HG03175 (cell line): ENCODE data around the gene SMC1B.
"Not testable (repeated sequence)": the region's sequence is repeated elsewhere in the genome, so short reads cannot be mapped to it uniquely, and the experiment has no call there.

ENCODE experiments used
- ATAC-seq: cut with Tn5 transposase; IDR thresholded peaks from one replicate; pipeline ENCODE4 v1.9.1; 2021; ENCODE audit warnings: mild to moderate bottlenecking, moderate library complexity; ENCODE audit not compliant: unreplicated experiment

SMC1B gene

DNA sequence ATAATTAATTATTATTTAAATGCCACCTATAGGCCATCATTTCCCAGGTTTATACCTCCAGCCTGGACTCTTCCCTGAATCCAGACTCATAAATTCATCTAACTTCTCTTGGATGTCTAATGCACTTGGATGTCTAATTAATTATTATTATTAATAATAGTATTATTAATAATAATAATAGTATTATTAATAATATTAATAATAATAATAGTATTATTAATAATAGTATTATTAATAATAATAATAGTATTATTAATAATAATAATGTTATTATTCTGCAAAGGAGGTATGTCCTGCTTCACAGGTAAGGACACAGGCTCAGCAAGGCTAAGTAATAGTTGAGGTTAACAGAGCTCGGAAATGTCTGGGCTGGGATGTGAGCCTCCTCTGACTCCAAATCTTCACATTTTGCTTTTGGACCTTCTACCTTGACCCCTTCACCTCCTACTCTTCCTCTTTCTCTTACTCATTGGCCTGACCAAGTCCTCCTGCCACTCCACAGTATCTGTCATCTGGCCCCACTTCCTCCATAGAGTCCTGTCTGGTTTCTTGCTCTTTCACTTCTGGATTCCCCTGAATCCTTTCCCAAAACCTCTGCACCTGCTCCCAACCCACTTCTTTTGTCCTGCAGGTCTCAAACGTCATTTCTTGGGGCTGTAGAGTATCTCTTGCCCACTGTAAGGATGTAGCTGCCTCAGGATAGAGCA is 8.1 kb upstream of the SMC1B start:
- no peak for ATAC-seq

DNA sequence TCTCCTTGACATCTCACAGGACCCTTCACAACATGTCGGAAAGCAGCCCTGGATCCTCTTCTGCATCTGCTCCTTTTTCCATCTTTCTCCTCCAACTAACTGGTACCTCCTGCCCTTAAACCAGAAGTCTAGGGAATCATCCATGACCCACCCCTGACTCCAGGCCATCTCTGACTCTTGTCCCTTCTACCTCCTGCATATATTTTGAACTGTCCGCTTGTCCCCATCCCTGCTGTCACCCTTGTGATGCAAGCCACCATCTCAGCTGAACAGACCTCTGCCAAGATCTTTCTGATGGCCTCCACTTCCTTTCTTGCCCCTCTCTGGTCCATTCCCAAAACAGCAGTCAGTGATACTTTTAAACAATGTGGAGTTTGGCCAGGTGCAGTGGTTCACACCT is 7.1 kb upstream of the SMC1B start:
- no peak for ATAC-seq

DNA sequence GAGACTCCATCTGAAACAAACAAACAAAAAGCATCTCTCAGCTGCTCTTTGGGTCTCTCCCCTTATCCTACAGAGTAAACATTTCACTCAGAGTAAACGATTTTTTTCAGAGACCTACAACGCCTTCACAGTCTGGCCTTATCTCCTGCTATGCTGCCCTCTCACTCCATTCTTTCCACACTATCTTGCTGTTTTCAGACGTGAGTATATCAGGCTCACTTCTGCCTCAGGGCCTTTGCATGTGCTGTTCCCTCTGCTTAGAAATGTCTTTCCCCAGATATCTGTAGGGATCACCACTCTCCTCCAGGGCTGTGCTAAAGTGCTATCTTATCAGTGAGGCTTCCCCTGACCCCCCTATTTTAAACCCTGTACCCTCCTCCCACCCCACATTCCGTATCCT is 6.6 kb upstream of the SMC1B start:
- no peak for ATAC-seq

DNA sequence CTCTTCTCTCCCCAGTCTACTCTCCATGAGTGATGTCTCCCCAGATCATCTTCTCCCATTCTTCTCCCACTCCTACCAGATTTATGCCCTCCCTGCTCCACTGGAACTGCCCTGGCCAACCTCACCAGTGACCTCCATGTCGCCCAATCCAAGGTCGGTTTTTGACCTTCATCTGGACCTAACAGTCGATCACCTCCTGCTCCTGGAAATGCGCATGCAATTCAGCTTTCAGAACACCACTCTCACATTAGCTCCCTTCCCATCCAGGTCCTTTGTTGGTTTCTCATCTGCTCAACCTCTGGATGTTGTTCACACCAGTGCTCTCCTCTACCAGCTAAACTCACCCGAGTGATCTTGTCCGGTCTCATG is 5.4 kb upstream of the SMC1B start:
- no peak for ATAC-seq

DNA sequence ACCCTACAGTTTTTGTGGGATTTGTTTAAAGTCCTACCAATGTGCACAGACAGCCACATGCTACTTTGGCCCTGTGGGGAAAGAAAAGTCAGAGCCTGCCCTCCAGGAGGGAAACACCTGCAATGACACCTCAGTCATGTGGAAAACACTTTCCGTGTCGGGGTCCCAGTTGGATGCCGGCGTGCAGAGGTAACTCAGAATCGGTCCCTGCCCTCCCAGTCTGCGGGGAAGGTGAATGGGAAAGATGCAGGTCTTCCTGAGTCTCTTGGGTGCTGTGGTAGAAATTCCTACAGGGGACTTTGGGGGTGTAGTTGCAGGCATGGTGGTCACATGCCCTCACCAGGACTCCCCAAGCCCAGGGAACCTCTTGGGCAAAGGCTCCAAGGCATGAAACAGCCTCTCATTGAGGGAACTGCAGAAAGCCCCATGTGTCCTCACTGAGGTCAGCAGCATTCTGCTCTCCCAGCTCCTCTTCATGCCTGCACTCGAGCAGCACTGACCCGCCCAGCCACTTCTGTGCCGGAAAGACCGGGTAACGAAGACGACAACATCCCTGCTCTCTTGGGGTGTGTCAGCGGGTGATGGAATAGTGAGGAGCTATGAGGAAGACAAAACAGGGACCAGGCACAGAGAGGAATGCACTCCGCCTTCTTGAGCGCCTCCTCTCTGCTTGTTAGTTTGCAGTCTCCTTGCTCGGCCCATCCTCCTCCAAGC is 4.8 kb upstream of the SMC1B start:
- ATAC-seq = no peak

DNA sequence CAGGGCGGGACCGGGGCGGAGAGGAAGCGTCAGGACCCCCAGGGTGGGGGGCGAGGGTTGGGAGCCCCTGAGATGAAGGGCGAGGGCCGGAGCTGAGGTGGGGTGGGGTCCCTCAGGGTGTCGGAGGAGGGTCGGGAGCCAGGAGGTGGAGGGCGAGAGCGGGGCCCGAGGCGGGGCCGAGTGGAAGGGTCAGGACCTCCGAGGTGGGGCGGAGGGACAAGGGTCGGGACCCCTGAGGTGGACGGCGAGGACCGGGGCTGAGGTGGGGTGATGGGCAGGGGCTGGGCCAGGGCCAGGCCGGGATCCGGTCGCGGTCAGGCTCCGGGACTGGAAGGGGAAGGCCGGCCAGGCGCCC is 409 bp downstream of the SMC1B start:
- no peak for ATAC-seq

DNA sequence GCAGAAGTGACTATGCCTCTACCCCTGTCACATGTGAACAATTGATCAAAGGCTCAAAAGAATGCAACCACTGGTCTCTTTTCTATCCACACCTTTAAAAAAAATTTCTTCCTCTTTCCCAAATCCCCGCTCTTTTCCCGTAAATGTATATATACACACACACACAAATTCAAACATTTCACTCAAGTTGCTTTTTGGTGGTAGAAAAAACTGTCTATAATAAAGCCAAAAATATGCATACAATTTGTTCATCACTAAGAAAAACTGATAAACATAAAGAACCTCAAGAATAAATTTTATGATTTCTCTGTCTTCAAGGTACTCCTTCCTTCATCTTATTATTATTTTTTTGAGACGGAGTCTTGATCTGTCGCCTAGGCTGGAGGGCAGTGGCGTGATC is 5.6 kb downstream of the SMC1B start:
- ATAC-seq = no peak

DNA sequence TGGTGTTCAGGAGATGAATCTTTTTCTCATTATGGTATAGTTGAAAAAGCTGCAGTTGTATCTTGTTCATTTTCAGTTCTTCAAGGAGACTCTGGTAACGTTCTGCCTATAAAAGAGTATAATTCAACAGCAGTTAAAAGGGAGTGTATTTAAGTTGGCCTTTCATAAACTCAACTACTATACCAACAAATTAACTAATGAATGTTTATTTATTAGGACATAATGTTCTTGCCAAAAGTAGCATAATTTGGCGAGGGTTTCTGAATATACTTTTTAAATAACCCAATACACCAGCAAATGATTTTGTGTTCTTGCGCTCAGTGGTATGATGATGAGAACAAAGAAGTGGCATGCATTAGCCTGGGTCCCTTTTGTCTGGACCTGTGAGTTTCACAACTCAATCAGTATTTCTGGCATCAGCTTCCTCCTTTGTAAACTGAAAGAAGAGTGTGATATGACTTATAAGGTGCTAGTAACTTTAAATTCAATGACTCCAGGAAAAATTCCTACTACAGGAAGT is 10.9 kb downstream of the SMC1B start:
- ATAC-seq = no peak

DNA sequence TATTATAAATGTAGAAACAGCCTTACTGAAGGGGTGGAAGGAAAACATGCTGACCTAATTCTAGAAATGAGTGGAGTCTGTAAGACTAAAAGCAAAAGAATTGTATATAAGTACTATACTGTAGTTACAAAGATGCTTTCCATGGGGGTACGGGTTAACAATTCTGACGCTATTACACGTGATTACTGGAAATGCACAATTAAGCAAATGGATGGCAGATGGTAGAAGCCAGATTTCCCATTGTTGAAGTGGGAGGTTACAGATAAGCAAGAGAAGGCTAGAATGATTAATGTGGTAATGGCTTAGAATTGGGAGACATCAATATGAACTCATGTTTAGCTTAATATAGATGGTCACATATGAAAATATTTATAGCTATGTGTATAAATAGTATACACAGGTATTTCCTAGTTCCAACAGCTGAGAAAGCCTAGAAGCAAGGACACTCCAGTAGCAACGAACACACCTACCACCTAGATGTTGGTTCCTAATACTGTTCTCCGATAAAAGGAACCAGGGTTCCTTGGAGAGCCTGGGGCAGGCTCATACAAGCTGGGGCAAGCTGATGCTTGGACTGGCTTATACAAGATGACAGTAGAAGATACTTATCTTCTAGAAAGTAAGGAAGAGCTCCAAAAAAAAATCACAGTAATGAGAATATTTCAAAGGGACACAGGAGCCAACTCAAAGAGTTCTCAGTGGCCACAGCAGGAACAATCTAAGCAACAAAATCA is 13.5 kb downstream of the SMC1B start:
- ATAC-seq = no peak

DNA sequence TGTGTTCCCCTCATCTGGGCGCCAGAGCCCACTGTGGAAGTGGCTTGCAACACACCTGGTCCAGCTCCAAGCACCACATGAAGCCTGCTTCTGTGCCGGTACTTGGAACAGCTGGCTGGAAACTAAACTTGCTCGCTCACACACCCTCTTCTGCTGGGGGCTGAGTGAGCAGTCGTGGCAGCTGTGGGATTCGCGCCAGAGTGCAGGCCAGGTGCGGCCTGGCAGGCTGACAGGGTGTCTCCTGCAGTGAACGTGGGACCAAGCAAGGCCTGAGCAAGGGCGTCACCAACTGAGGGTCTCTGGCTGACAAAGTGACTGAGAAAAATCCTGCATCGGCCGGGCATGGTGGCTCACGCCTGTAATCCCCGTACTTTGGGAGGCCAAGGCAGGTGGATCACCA is 15.2 kb downstream of the SMC1B start:
- no peak for ATAC-seq

DNA sequence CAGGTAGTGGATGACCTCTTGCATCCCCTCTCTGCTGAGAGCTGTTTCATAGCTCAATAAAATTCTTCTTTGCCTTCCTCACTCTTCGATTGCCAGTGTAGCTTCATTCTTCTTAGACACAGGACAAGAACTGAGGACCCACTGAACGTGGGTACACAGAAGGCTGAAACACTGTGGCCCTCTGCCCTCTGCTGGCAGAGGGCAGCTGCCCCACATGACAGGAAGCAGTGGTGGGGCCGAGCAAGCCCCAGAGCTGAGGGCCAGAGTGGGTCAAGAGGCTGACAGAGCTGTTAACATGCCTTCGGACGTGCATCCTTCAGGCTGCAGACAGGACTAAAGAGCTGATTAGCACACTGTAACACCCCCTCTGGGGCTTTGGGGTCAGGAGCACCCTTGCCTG is 15.6 kb downstream of the SMC1B start:
- no peak for ATAC-seq

DNA sequence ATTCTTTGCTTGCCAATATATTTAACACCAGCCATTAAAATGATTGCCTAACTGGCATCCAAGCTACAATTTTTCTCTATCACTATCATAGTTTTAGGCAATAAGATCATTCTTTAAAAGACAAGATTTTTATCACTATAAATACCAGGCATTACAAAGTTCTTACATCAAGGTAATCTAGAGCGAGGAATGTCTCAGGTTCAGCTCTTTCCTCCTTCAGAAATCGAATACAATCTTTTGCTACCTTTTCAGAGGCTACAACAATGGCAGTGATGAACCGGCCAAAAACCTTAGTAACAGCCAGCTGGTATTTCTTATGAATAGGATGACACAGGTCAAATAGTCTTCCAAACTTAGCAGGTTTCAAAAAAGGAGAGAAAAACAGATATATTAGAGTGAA is 23.9 kb downstream of the SMC1B start:
- ATAC-seq = no peak

DNA sequence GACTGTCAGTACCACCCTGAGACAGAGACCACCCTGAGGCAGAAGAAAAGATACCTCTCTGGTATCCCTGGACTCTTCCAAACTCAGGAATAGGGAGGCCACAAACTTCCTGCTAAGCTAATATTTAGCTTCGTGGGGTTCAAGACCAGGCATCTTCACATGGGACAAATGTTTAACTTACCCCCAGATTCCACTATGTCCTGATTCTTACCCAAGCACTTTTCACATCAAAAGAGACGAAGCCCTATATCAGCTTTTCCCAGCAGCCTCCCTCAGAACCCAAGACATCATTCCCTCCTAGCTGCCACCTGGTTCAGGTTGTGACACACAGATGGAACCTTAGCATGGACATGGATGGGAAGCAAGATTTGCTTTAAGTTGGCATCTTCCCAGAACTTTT is 32.1 kb downstream of the SMC1B start:
- ATAC-seq = no peak

DNA sequence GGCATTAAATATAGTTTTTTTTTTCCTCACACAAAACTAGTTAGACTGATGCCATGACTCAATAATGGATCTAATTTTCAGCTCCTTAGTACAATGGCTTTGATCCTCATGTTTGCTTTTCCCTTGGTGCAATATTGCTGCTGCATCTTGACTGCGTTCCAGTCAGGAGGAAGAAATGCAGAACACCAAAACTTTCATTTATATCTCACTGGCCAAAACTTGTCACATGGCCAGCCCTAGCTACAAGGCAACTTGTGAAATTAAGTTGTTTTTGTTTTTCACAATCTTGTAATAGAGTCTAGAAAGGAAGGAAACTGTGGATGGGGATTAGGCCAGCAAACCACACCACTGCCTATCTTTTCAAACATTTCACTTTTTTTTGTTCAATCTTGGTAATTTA is 36.7 kb downstream of the SMC1B start:
- ATAC-seq = no peak

DNA sequence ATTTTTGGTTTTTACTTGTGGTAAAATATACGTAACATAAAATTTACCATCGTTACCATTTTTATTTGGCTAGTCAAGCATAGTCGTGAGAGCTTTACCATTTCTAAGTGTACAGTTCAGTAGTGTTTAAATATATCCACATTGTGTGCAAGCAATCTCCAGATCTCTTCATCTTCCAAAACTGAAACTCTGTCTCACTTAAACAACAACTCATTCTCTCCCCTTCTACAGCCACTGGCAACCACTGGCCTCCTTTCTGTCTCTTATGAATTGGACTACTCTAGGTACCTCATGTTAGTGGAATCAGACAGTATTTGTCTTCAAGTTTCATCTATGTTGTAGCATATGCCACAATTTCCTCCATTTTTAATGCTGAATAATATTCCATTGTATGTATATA is 37.4 kb downstream of the SMC1B start:
- ATAC-seq = no peak

DNA sequence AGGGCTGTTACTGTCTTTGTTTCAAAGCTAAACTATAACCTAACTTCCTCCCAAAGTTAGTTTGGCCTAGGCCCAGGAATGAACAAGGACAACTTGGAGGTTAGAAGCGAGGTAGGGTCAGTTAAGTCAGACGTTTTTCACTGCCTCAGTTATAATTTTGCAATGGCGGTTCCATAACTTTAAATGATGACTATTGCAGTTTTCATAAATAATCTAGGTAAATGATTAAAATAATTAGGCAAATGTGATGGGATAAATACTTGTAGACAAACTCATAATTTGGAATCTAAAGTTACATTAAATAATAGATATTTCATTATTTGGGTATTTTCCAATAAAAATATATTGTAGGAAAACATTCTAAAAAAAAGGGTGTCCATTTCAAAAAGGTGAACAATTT is 39.8 kb downstream of the SMC1B start:
- not testable (repeated sequence) for ATAC-seq

DNA sequence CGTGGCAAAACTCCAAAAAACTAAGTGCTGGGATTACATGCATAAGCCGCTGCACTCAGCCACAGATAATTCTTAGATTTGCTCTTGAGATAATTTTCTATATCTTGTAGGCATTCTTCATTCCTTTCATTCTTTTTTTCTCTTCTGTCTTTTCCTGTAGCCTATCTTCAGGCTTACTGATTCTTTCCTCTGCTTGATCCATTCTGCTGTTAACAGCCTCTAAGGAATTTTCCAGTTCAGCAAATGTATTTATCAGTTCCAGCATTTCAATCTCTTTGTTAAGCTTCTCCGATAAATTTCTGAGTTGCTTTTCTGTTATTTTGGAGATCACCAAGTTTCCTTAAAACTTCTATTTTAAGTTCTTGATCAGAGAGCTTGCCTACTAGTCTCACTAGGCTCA is 46.7 kb downstream of the SMC1B start:
- no peak for ATAC-seq

DNA sequence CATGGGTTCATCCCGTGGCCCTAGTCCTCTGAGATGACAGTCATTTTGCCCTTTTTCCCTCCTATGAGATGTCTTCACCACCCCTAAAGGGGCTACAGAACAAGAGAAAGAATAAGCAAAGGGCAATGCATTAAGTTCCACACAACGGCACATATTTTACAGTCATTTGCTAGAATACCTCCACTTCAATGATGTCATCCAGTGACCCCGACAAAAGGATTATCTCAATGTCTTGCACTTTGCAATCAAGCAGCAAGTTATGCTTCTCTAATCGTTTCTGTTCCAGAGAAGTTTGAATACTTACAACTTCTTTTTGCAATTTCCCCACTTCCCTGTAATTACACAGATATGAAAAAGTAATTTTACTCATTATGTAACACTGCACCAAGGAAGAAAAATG is 53.8 kb downstream of the SMC1B start:
- no peak for ATAC-seq

DNA sequence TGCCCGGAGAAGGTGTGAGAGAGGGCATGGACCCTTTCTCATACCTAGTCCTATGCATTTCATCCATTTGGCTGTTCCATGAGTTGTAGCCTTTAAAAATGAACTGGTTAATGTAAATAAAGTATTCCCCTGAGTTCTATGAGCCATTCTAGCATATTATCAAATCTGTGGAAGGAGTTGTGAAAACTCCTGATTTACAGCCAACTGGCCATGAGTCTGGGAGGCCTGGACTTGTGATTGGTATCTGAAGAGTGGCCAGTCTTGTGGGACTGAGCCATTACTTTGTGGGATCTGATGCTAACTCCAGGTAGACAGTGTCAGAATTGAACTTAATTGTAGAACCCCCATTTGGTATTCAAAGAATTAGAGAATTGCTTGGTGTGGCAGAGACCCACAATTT is 55.3 kb downstream of the SMC1B start:
- ATAC-seq = no peak

DNA sequence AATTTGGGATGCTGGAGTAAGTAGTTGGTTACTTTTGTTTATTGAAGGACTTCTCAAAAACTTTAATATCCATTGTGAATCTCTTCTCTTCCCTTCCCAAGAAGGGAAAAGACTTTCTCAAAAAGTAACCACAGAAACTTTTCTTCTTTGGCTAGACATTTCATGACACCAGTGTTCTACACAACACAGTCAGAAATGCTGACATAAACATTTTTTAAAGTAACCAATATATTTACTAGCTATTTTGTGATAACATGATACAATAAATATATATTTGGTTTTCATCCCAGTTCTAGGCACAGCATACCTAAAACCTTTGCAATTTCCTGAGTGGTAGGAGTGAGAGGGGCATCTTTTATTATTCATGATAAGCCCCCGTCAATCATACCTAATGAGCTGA is 55.9 kb downstream of the SMC1B start:
- no peak for ATAC-seq

DNA sequence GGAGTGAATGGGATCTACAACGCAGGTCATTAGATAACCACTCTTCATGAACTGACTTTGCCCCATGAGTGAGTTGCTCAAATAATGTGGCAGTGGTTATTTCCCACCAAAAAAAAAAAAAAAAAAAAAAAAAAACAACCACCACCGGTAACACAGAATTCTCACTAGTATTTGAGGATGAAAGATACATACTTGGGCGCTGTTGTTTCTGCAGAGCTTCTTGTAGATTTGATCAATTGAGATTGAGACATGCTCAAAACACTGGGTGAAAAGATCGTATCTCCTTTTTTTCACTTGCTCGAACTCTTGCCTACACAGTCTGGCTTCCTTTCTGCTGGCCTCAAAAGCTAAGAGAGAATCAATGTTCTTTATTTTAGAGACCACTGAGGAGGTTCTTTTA is 59.6 kb downstream of the SMC1B start:
- no peak for ATAC-seq

DNA sequence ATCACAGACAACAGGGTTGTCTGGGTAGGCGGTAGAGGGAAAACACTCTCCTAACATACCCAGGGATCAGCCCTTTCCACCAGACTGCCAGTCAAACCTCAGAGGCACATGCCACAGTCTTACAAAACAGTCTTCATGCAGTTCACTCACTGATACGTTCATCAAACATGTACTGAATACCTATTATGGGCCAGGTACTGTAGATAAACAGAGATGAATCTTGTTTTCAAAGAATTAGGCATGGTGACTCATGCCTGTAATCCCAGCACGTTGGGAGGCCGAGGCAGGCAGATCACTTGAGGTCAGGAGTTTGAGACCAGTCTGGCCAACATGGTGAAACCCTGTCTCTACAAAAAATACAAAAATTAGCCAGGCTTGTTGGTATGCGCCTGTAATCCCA is 60.6 kb downstream of the SMC1B start:
- ATAC-seq = not testable (repeated sequence)
